B cell (primary cell): ENCODE results near the gene RPS26. TPM values are rescaled to one million over a fixed set of nuclear protein-coding genes. Genes with fewer than 3 reads are reported as not detected.

Experiments used
- ATAC-seq: fragments of 200-7000 bp; cut with Tn5 transposase; one replicate; pipeline ENCODE4 v1.10.0; 2021; ENCODE audit warnings: low read depth, mild to moderate bottlenecking, moderate number of reproducible peaks, moderate library complexity
- CTCF ChIA-PET: fragments of 350-600 bp; sonication (Branson Sonifier 250); formaldehyde crosslinking; loops from one replicate; lab custom pipeline; 2021; ENCODE audit warnings: antibody characterized with exemption, inconsistent platforms; lab: Charles Lee
- POLR2A ChIA-PET: fragments of 350-600 bp; sonication (Branson Sonifier 250); formaldehyde crosslinking; loops from one replicate; lab custom pipeline; 2021; ENCODE audit warnings: antibody characterized with exemption; lab: Charles Lee
- DNase-seq: peaks from one replicate; pipeline ENCODE4 v3.0.0; 2013
- H2AFZ ChIP-seq: 2 replicates; pipeline ENCODE4 v1.6.1; 2012; ENCODE audit warnings: mild to moderate bottlenecking, low read depth, low read length; ENCODE audit not compliant: insufficient read depth, poor library complexity, severe bottlenecking
- H3K27ac ChIP-seq, 2 donors: 1 replicate in 1 of 2; 2 replicates in 1 of 2; pipeline ENCODE4 v1.5.1; 2012 to 2013; ENCODE audit warnings: low read length in 2 of 2, mild to moderate bottlenecking in 2 of 2, moderate library complexity in 1 of 2
- H3K27me3 ChIP-seq, 4 experiments: fragments of 200-600 bp in 1 of 4; sonication (generic) in 1 of 4; replicated peaks in 1 of 4; 1 replicate in 2 of 4; 2 replicates in 2 of 4; pipeline versions ENCODE4 v1.6.1 to v1.7.0; 2013 to 2016; ENCODE audit warnings: low read length in 3 of 4, mild to moderate bottlenecking in 2 of 4, mixed read lengths in 1 of 4, moderate library complexity in 1 of 4; ENCODE audit not compliant: insufficient read depth in 4 of 4, control insufficient read depth in 3 of 4; ENCODE audit errors: control extremely low read depth in 1 of 4
- H3K36me3 ChIP-seq, 2 experiments: replicated peaks in 1 of 2; 1 replicate in 1 of 2; 2 replicates in 1 of 2; pipeline versions ENCODE4 v1.6.1 to v1.7.1; 2013; ENCODE audit warnings: low read length in 1 of 2; ENCODE audit not compliant: insufficient read depth in 2 of 2, control insufficient read depth in 1 of 2; ENCODE audit errors: control extremely low read depth in 1 of 2, extremely low read depth in 1 of 2
- H3K4me1 ChIP-seq, 2 donors: fragments of 200-600 bp in 1 of 2; sonication (generic) in 1 of 2; 1 replicate in 1 of 2; 2 replicates in 1 of 2; pipeline versions ENCODE4 v1.5.1 to v1.6.1; 2013 to 2017; ENCODE audit warnings: low read length in 2 of 2; ENCODE audit not compliant: control insufficient read depth in 2 of 2, insufficient read depth in 2 of 2
- H3K4me2 ChIP-seq: replicated peaks from 2 replicates; pipeline ENCODE3; 2012; ENCODE audit warnings: mild to moderate bottlenecking, low read depth, low read length; ENCODE audit not compliant: poor library complexity, severe bottlenecking
- H3K4me3 ChIP-seq, 5 experiments: fragments of 200-600 bp in 1 of 5; sonication (generic) in 1 of 5; 1 replicate in 3 of 5; 2 replicates in 2 of 5; pipeline versions ENCODE4 v1.5.1 to v1.7.0; 2011 to 2016; ENCODE audit warnings: low read length in 4 of 5, mild to moderate bottlenecking in 4 of 5, low read depth in 2 of 5, control low read depth in 1 of 5, moderate library complexity in 1 of 5; ENCODE audit not compliant: insufficient read depth in 1 of 5; ENCODE audit errors: control extremely low read depth in 1 of 5, extremely low read depth in 1 of 5
- H3K79me2 ChIP-seq: fragments of 200-600 bp; sonication (generic); one replicate; pipeline ENCODE4 v1.6.0; 2016; ENCODE audit warnings: low read length; ENCODE audit not compliant: control insufficient read depth, insufficient read depth
- H3K9ac ChIP-seq: fragments of 200-600 bp; sonication (generic); 2 replicates; pipeline ENCODE4 v1.6.1; 2017; ENCODE audit warnings: mild to moderate bottlenecking, low read length, moderate library complexity
- H3K9me3 ChIP-seq, 3 donors: one replicate each; pipeline versions ENCODE4 v1.6.1 to v1.7.1; 2013; ENCODE audit warnings: low read length in 2 of 3; ENCODE audit not compliant: control insufficient read depth in 2 of 3, insufficient read depth in 1 of 3; ENCODE audit errors: control extremely low read depth in 1 of 3
- H4K20me1 ChIP-seq: 2 replicates; pipeline ENCODE4 v1.6.0; 2012; ENCODE audit warnings: mild to moderate bottlenecking, low read length; ENCODE audit not compliant: insufficient read depth, control insufficient read depth, poor library complexity, severe bottlenecking
- H3K27ac Mint-ChIP-seq: one replicate; pipeline ENCODE4 v1.8.0; 2021; ENCODE audit warnings: mixed read lengths
- H3K27me3 Mint-ChIP-seq: one replicate; pipeline ENCODE4 v1.8.0; 2021; ENCODE audit warnings: mixed read lengths
- H3K4me1 Mint-ChIP-seq: one replicate; pipeline ENCODE4 v1.8.0; 2021; ENCODE audit warnings: mixed read lengths
- H3K4me3 Mint-ChIP-seq: one replicate; pipeline ENCODE4 v1.8.0; 2021; ENCODE audit warnings: mixed read lengths
- H3K9me3 Mint-ChIP-seq: one replicate; pipeline ENCODE4 v1.8.0; 2022; ENCODE audit warnings: mixed read lengths; ENCODE audit not compliant: insufficient read depth
- EZH2 ChIP-seq: IDR thresholded peaks from 2 replicates; pipeline ENCODE4 v1.6.1; 2012; ENCODE audit warnings: borderline replicate concordance, low read depth, mild to moderate bottlenecking, moderate library complexity, low read length; ENCODE audit not compliant: insufficient read depth, poor library complexity, severe bottlenecking
- WGBS: methylation state at CpG from one replicate; pipeline ENCODE4 v1.1.5; 2013; ENCODE audit warnings: missing lambda C conversion rate; ENCODE audit not compliant: insufficient coverage; 5-methylcytosine and 5-hydroxymethylcytosine counted together
- intact Hi-C: fragments of 100-400 bp; cut with micrococcal nuclease; formaldehyde crosslinking; loops from one replicate; pipeline ENCODE4 v1.10.0; 2022
- polyA plus RNA-seq: library from polyadenylated mRNA; depleted of rRNA; stranded (reverse); fragments of >200 nt; gene quantifications from 2 replicates; pipeline ENCODE4 v1.2.3, GENCODE V29; 2012
- total RNA-seq, 2 donors: library from RNA; stranded (reverse); fragments of 120-200 nt in 1 of 2; gene quantifications; 1 replicate in 1 of 2; 2 replicates in 1 of 2; pipeline versions ENCODE4 v1.2.3 to v1.2.4, GENCODE V29; 2013 to 2022
- TF ChIP-seq, protein P1 (sequence below): fragments of 200-600 bp; IDR thresholded peaks from one replicate; pipeline ENCODE4 v1.8.0; 2022; ENCODE audit warnings: antibody characterized with exemption, mild to moderate bottlenecking

RPS26 gene
- total and polyA plus RNA-seq, 2 donors (not counting 1 experiment from before 2014, with no cell fraction given): 21.0 to 549 TPM

DNA sequence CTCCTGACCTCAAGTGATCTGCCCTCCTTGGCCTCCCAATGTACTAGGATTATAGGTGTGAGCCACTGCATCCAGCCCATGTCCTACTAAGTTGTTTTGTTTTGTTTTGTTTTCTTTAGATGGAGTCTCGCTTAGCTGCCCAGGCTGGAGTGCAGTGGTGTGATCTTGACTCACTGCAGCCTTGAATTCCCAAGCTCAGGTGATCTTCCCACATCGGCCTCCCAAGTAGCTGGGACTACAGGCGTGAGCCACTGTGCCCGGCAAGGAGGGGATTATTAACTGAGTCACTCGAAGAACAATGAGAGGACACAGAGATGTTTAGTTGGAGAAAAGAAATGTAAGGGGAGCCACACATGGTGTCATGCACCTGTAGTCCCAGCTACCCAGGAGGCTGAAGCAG lies 20.3 kb downstream of the RPS26 start:
- no peak overlapping the region for H3K9ac ChIP-seq
- H3K36me3 ChIP-seq: no peaks in the 10 kb centered on the region

DNA sequence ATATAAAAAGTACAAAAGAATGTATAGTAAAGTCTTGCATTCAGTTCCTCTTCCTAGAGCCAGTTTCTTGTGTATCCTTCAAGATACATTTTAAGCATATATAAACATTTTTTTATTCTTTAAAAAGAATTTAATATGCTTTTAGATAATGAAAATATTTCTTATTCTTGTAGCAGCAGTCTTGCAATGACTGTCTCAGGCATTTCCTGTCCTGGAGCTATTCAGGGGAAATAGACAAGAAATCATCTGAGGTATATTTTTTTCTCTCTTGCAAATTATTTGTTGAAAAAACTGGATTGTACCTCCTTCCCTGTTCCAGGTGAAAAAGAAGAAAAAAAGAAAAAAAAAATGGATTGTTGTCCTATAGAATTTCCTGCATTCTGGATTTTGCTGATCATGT lies 21.3 kb downstream of the RPS26 start:
- no peak overlapping the region for H2AFZ ChIP-seq
- no peaks in the 10 kb centered on the region for H3K4me1 ChIP-seq
- ChIA-PET CTCF (interaction anchor here (1.5 kb wide), 1 partner anchor 18 kb away, joined by 4 read pairs; no protein-coding TSS in a partner anchor), POLR2A (no interaction called here)
- no peak for TF ChIP-seq EZH2
- intact Hi-C loops: no loop called here
- H3K9me3 ChIP-seq: no peaks in the 10 kb centered on the region
- Mint-ChIP-seq H3K4me3 (no peak overlapping the region), H3K4me1 (no peaks in the 10 kb centered on the region), H3K9me3 (no peaks in the 10 kb centered on the region), H3K27ac (no peak overlapping the region), H3K27me3 (peaks cover 3% of the 10 kb centered on the region)
- H3K4me2 ChIP-seq: no peak overlapping the region
- H3K9ac ChIP-seq: no peak overlapping the region
- DNase-seq: no peak
- no peaks in the 10 kb centered on the region for H3K79me2 ChIP-seq
- no peak for ATAC-seq
- no peaks in the 10 kb centered on the region for H3K27me3 ChIP-seq
- H3K4me3 ChIP-seq: no peak overlapping the region
- no peaks in the 10 kb centered on the region for H4K20me1 ChIP-seq
- H3K36me3 ChIP-seq: no peaks in the 10 kb centered on the region
- H3K27ac ChIP-seq: no peak overlapping the region

More for the DNA sequence above, 20.3 kb downstream of the RPS26 start:
- no peak overlapping the region for H3K27ac ChIP-seq
- intact Hi-C loops: no loop called here
- WGBS: 95% methylated on average over 4 of the region's 5 CpGs
- H3K4me1 Mint-ChIP-seq: no peaks in the 10 kb centered on the region
- no peak for TF ChIP-seq EZH2
- TF ChIP-seq, protein P1, sequence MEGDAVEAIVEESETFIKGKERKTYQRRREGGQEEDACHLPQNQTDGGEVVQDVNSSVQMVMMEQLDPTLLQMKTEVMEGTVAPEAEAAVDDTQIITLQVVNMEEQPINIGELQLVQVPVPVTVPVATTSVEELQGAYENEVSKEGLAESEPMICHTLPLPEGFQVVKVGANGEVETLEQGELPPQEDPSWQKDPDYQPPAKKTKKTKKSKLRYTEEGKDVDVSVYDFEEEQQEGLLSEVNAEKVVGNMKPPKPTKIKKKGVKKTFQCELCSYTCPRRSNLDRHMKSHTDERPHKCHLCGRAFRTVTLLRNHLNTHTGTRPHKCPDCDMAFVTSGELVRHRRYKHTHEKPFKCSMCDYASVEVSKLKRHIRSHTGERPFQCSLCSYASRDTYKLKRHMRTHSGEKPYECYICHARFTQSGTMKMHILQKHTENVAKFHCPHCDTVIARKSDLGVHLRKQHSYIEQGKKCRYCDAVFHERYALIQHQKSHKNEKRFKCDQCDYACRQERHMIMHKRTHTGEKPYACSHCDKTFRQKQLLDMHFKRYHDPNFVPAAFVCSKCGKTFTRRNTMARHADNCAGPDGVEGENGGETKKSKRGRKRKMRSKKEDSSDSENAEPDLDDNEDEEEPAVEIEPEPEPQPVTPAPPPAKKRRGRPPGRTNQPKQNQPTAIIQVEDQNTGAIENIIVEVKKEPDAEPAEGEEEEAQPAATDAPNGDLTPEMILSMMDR: no peak
- no peaks in the 10 kb centered on the region for H3K9me3 ChIP-seq
- no peak overlapping the region for H3K4me3 ChIP-seq
- no peak overlapping the region for H3K27ac Mint-ChIP-seq
- no peak overlapping the region for H2AFZ ChIP-seq
- no peak for ATAC-seq
- no peaks in the 10 kb centered on the region for H4K20me1 ChIP-seq
- no peaks in the 10 kb centered on the region for H3K27me3 ChIP-seq
- no peaks in the 10 kb centered on the region for H3K79me2 ChIP-seq
- H3K4me2 ChIP-seq: no peak overlapping the region
- no peaks in the 10 kb centered on the region for H3K4me1 ChIP-seq
- H3K4me3 Mint-ChIP-seq: no peak overlapping the region
- peaks cover 3% of the 10 kb centered on the region for H3K27me3 Mint-ChIP-seq
- DNase-seq: no peak
- H3K9me3 Mint-ChIP-seq: no peaks in the 10 kb centered on the region
- POLR2A ChIA-PET: no interaction called here
- CTCF ChIA-PET: interaction anchor here (1.5 kb wide), 1 partner anchor 17 kb away, joined by 4 read pairs; no protein-coding TSS in a partner anchor
